Fibroblast of villous mesenchyme (primary cell): ENCODE measurements around the gene ESYT1. TPM values are rescaled to one million over a fixed set of nuclear protein-coding genes. Genes with fewer than 3 reads are reported as not detected.
"Not testable (repeated sequence)": the region's sequence is repeated elsewhere in the genome, so short reads cannot be mapped to it uniquely, and the experiment has no call there.

Experiments
- DNase-seq: peaks from one replicate; pipeline ENCODE4 v3.0.0-alpha.2; 2010; ENCODE audit warnings: low read depth
- H3K4me3 ChIP-seq: 2 replicates; pipeline ENCODE4 v1.5.1; 2011; ENCODE audit warnings: low read depth, mild to moderate bottlenecking, low read length
- CTCF ChIP-seq: IDR thresholded peaks from 2 replicates; pipeline ENCODE4 v1.5.1; 2012; ENCODE audit warnings: low read depth, mild to moderate bottlenecking, low read length; ENCODE audit not compliant: insufficient read depth
- total RNA-seq: library from RNA; depleted of rRNA; stranded (reverse); fragments of >200 nt; gene quantifications from 2 replicates; pipeline ENCODE4 v1.2.3, GENCODE V29; 2012

Gene ESYT1
- total RNA-seq, 1 donor: 300 TPM

DNA sequence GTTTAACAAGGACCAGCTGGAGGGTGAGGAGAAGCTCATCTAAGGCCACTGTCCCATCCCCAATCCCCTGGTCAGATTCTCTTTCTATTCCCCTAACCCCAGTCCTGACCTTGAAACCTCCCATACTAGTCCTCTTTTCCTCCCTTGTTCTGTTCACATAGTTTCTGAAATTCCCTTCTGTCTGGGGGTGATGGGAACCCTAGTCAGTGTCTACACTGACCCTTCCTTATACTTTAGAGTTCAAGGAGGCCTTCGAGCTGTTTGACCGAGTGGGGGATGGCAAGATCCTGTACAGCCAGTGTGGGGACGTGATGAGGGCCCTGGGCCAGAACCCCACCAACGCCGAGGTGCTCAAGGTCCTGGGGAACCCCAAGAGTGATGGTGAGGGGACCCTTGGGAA lies 26.8 kb downstream of the ESYT1 start:
- H3K4me3 ChIP-seq: no peak overlapping the region
- no peak for TF ChIP-seq CTCF
- no peak for DNase-seq

GRCh38 chr12:56155256-56155845 lies 27.3 kb downstream of the ESYT1 start:
- H3K4me3 ChIP-seq: no peak overlapping the region
- no peak for TF ChIP-seq CTCF
- no peak for DNase-seq

GRCh38 chr12:56156464-56157200 lies 28.6 kb downstream of the ESYT1 start:
- DNase-seq: not testable (repeated sequence)
- H3K4me3 ChIP-seq: peak overlapping the region; percentile 100

DNA sequence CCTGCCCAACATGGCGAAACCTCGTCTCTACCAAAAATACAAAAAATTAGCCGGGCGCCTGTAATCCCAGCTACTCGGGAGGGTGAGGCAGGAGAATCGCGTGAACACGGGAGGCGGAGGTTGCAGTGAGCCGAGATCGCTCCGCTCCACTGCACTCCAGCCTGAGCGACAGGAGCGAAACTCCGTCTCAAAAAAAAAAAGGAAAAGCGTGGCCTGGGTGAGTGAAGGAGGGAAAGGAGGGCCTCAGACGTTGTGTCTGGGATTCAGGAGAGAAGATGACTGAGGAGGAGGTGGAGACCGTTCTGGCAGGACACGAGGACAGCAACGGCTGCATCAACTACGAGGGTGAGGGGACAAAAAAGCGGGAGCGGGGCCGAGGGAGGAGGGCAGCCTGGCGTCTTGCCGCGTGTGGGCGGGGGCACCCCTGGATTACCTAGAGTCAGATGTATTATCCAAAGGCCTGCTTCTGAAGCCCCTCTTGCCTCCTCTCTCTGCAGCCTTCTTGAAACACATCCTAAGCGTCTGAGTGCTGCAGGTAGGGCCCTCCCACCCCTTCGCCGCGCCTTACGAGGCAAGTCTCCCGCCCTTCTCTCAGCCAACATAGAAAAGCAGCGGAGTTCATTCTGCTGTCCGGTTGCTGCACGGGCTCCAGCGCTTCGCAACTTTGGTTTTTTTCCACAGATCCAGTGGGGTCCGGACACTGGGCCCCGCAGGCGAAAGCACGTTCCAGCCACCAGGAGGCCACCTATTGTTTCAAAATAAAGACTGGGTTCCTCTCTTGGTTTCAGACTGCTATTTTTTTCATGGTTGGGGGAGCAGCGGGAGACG lies 29.3 kb downstream of the ESYT1 start:
- DNase-seq: peak; percentile 89
- peak overlapping the region; percentile 100 for H3K4me3 ChIP-seq
- TF ChIP-seq CTCF: peak; percentile 74

GRCh38 chr12:56158029-56158925 lies 30.2 kb downstream of the ESYT1 start, which contains the start of gene MYL6:
Gene MYL6, plus strand, starts transcription at chr12:56158359. Its CDS starts 43 bp downstream, at chr12:56158402.
- no peak for TF ChIP-seq CTCF
- peak within 1 kb of the TSS; percentile 100 for H3K4me3 ChIP-seq
- DNase-seq: peak; percentile 98

GRCh38 chr12:56158926-56159461 lies 30.9 kb downstream of the ESYT1 start:
- peak overlapping the region; percentile 100 for H3K4me3 ChIP-seq
- DNase-seq: peak; percentile 76
- no peak for TF ChIP-seq CTCF
